ENCODE results near the gene KRT12.

Gene KRT12

GRCh38 chr17:40844671-40845107 is 22.3 kb downstream of the KRT12 start:
- no peak for DNase-seq (ENCODE audit: low read depth, low spot score)

- DNase-seq (ENCODE audit: low read depth, low spot score): no peak
These were observed 23.8 kb downstream of the KRT12 start for GRCh38 chr17:40843242-40843641.

- no peak for DNase-seq (ENCODE audit: low read depth, low spot score)
These were observed 25.8 kb downstream of the KRT12 start for GRCh38 chr17:40841246-40841645.

- DNase-seq (ENCODE audit: low read depth, low spot score): no peak
These were observed 27.8 kb downstream of the KRT12 start for GRCh38 chr17:40839194-40839593.

GRCh38 chr17:40836020-40836419 is 31.0 kb downstream of the KRT12 start:
- DNase-seq (ENCODE audit: low read depth, low spot score): no peak

GRCh38 chr17:40833882-40834281 is 33.1 kb downstream of the KRT12 start:
- DNase-seq (ENCODE audit: low read depth, low spot score): no peak

GRCh38 chr17:40832840-40833239 is 34.2 kb downstream of the KRT12 start:
- DNase-seq (ENCODE audit: low read depth, low spot score): no peak

GRCh38 chr17:40830085-40830776 is 36.8 kb downstream of the KRT12 start:
- DNase-seq (ENCODE audit: low read depth, low spot score): no peak

- DNase-seq (ENCODE audit: low read depth, low spot score): peak; percentile 48
These were observed 38.5 kb downstream of the KRT12 start for GRCh38 chr17:40828454-40829044.

GRCh38 chr17:40827746-40828453 is 39.1 kb downstream of the KRT12 start:
- DNase-seq (ENCODE audit: low read depth, low spot score): peak; percentile 74

GRCh38 chr17:40825599-40825998 is 41.4 kb downstream of the KRT12 start:
- DNase-seq (ENCODE audit: low read depth, low spot score): no peak

GRCh38 chr17:40824015-40824832 is 42.8 kb downstream of the KRT12 start:
- no peak for DNase-seq (ENCODE audit: low read depth, low spot score)

GRCh38 chr17:40822132-40822812 is 44.8 kb downstream of the KRT12 start, which contains the start of gene KRT10:
TSS of gene KRT10 (minus strand) at chr17:40822614. CDS start at chr17:40822585, 29 bp downstream.
- DNase-seq (ENCODE audit: low read depth, low spot score): no peak

- no peak for DNase-seq (ENCODE audit: low read depth, low spot score)
These were observed 45.5 kb downstream of the KRT12 start for GRCh38 chr17:40821536-40821935.

- no peak for DNase-seq (ENCODE audit: low read depth, low spot score)
These were observed 46.7 kb downstream of the KRT12 start for GRCh38 chr17:40820228-40820838.

GRCh38 chr17:40819528-40820125 is 47.4 kb downstream of the KRT12 start:
- DNase-seq (ENCODE audit: low read depth, low spot score): peak; percentile 35

GRCh38 chr17:40818733-40819527 is 48.1 kb downstream of the KRT12 start:
- peak; percentile 95 for DNase-seq (ENCODE audit: low read depth, low spot score)

- no peak for DNase-seq (ENCODE audit: low read depth, low spot score)
These were observed 48.7 kb downstream of the KRT12 start for GRCh38 chr17:40818343-40818732.

GRCh38 chr17:40817103-40817682 is 49.8 kb downstream of the KRT12 start:
- DNase-seq (ENCODE audit: low read depth, low spot score): no peak

Measured in astrocyte of the hippocampus (primary cell).